Chondrocyte (in vitro differentiated cells): ENCODE measurements around the gene SNORC. TPM values are rescaled to one million over a fixed set of nuclear protein-coding genes. Genes with fewer than 3 reads are reported as not detected.
A peak's percentile ranks its signal among the peaks of the same experiment; 100 is the strongest.

ENCODE experiments used
- DNase-seq: peaks from one replicate; pipeline ENCODE4 v3.0.0; 2021; ENCODE audit warnings: mixed read lengths, low spot score
- H3K27ac Mint-ChIP-seq: one replicate; pipeline ENCODE4 v1.8.0; 2021; ENCODE audit warnings: mild to moderate bottlenecking, moderate library complexity, mixed read lengths; ENCODE audit not compliant: unreplicated experiment
- H3K27me3 Mint-ChIP-seq: 2 replicates; pipeline ENCODE4 v1.8.0; 2021; ENCODE audit warnings: low read depth, mixed read lengths
- H3K36me3 Mint-ChIP-seq: 2 replicates; pipeline ENCODE4 v1.8.0; 2021; ENCODE audit warnings: low read depth, mixed read lengths
- H3K4me1 Mint-ChIP-seq: 2 replicates; pipeline ENCODE4 v1.8.0; 2021; ENCODE audit warnings: low read depth, mild to moderate bottlenecking, mixed read lengths
- H3K4me3 Mint-ChIP-seq: one replicate; pipeline ENCODE4 v1.8.0; 2021; ENCODE audit warnings: mild to moderate bottlenecking, moderate library complexity, mixed read lengths; ENCODE audit not compliant: unreplicated experiment
- H3K9me3 Mint-ChIP-seq: 2 replicates; pipeline ENCODE4 v1.8.0; 2021; ENCODE audit warnings: low read depth, mixed read lengths
- CTCF ChIP-seq: fragments of 200-600 bp; sonication (generic); IDR thresholded peaks from 2 replicates; pipeline ENCODE4 v1.5.0; 2021; ENCODE audit warnings: antibody characterized with exemption, mild to moderate bottlenecking, moderate library complexity
- total RNA-seq: library from RNA; stranded (reverse); gene quantifications from 3 replicates; pipeline ENCODE4 v1.2.1, GENCODE V29; 2021

Gene SNORC
- total RNA-seq, 1 donor from 2014 or later = 2.1 TPM

- TF ChIP-seq CTCF = no peak
- H3K9me3 Mint-ChIP-seq = peaks cover 3% of the 10 kb centered on the region
- no peak overlapping the region for H3K4me3 Mint-ChIP-seq
These were observed 55.2 kb downstream of the SNORC start for GRCh38 chr2:232925153-232925820.

GRCh38 chr2:232925821-232926156, 55.7 kb downstream of the SNORC start:
- Mint-ChIP-seq H3K36me3 (peaks cover 3% of the 10 kb centered on the region), H3K27me3 (peaks cover 41% of the 10 kb centered on the region), H3K4me3 (no peak overlapping the region), H3K4me1 (peaks cover 6% of the 10 kb centered on the region), H3K27ac (no peak overlapping the region), H3K9me3 (peaks cover 3% of the 10 kb centered on the region)
- TF ChIP-seq CTCF = no peak
- no peak for DNase-seq

More at GRCh38 chr2:232925153-232925820, 55.2 kb downstream of the SNORC start:
- Mint-ChIP-seq H3K27me3 (peaks cover 44% of the 10 kb centered on the region), H3K4me1 (peaks cover 6% of the 10 kb centered on the region), H3K36me3 (peaks cover 3% of the 10 kb centered on the region), H3K27ac (no peak overlapping the region)
- no peak for DNase-seq

- Mint-ChIP-seq H3K27me3 (peaks cover 39% of the 10 kb centered on the region), H3K36me3 (peaks cover 3% of the 10 kb centered on the region), H3K9me3 (peaks cover 3% of the 10 kb centered on the region), H3K27ac (no peak overlapping the region), H3K4me3 (peak overlapping the region; percentile 41), H3K4me1 (peaks cover 6% of the 10 kb centered on the region)
- no peak for DNase-seq
- TF ChIP-seq CTCF = no peak
These were observed 56.4 kb downstream of the SNORC start for GRCh38 chr2:232926431-232926939.

- Mint-ChIP-seq H3K27ac (no peak overlapping the region), H3K36me3 (peaks cover 3% of the 10 kb centered on the region), H3K27me3 (peaks cover 39% of the 10 kb centered on the region), H3K9me3 (peaks cover 3% of the 10 kb centered on the region), H3K4me1 (peaks cover 6% of the 10 kb centered on the region), H3K4me3 (peak overlapping the region; percentile 41)
- no peak for DNase-seq
- no peak for TF ChIP-seq CTCF
These were observed 57.1 kb downstream of the SNORC start for GRCh38 chr2:232927032-232927792.

- no peak overlapping the region for H3K4me3 Mint-ChIP-seq
- H3K4me1 Mint-ChIP-seq = peaks cover 6% of the 10 kb centered on the region
- H3K27me3 Mint-ChIP-seq = peaks cover 39% of the 10 kb centered on the region
- peaks cover 3% of the 10 kb centered on the region for H3K36me3 Mint-ChIP-seq
- peaks cover 3% of the 10 kb centered on the region for H3K9me3 Mint-ChIP-seq
- no peak for DNase-seq
- H3K27ac Mint-ChIP-seq = no peak overlapping the region
- no peak for TF ChIP-seq CTCF
These were observed 57.9 kb downstream of the SNORC start for GRCh38 chr2:232927793-232928550.
